GM10266 (cell line): Measurements from ENCODE around the gene ZNF771.
"Not testable (repeated sequence)": the region's sequence is repeated elsewhere in the genome, so short reads cannot be mapped to it uniquely, and the experiment has no call there.

Experiments
- DNase-seq: peaks from one replicate; pipeline ENCODE4 v3.0.0; 2012; ENCODE audit errors: extremely low spot score
- CTCF ChIP-seq: IDR thresholded peaks from 2 replicates; pipeline ENCODE4 v1.5.1; 2012; ENCODE audit warnings: mild to moderate bottlenecking, low read depth; ENCODE audit not compliant: control insufficient read depth, insufficient read depth; ENCODE audit errors: missing control alignments

The ZNF771 gene

DNA sequence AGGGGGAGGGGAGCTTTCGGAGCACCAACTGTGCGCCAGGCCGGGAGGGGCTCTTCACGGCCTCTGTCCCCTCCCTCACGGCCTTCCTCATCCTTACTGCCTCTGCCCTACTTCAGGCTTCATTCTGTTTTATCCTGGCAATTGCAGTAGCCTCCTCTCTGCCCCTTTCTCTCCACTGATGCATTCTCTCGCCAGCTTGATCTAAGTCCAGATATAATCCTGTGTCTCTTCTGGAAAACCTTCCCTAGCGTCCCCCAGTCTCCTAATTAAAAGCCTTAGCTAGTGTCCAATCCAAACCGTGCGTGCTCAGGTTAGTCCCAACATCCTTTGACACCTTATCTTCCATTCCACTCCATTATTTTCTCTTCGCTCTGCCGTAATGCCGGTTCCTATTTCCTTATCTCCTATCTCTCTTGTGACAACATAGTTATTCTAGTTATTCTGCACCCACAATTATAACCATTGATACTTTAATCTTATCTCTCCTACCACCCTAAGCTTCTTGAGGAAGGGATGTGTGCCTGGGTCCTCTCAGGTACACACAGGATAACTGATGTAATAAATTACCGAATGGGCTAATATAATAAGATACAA is 11.3 kb upstream of the ZNF771 start:
- DNase-seq = no peak
- no peak for TF ChIP-seq CTCF

GRCh38 chr16:30396627-30397026 is 10.8 kb upstream of the ZNF771 start:
- not testable (repeated sequence) for DNase-seq

- DNase-seq = no peak
- TF ChIP-seq CTCF = no peak
Measured at GRCh38 chr16:30397056-30397455, 10.3 kb upstream of the ZNF771 start.

GRCh38 chr16:30397776-30398660 is 9.4 kb upstream of the ZNF771 start:
- DNase-seq = no peak
- TF ChIP-seq CTCF = no peak

- TF ChIP-seq CTCF = no peak
- no peak for DNase-seq
Measured at GRCh38 chr16:30398661-30399434, 8.6 kb upstream of the ZNF771 start.

GRCh38 chr16:30399435-30400186 is 7.8 kb upstream of the ZNF771 start:
- TF ChIP-seq CTCF = no peak

GRCh38 chr16:30401768-30402425 is 5.5 kb upstream of the ZNF771 start:
- no peak for DNase-seq
- TF ChIP-seq CTCF = no peak

More at GRCh38 chr16:30399435-30400186, 7.8 kb upstream of the ZNF771 start:
- DNase-seq = no peak
